ENCODE results near the gene GPR176. TPM values are rescaled to one million over a fixed set of nuclear protein-coding genes. Genes with fewer than 3 reads are reported as not detected.

Gene GPR176
- polyA plus RNA-seq, 1 of the 3 experiments (the other 2 are of a cell fraction), result 21.9 TPM

DNA sequence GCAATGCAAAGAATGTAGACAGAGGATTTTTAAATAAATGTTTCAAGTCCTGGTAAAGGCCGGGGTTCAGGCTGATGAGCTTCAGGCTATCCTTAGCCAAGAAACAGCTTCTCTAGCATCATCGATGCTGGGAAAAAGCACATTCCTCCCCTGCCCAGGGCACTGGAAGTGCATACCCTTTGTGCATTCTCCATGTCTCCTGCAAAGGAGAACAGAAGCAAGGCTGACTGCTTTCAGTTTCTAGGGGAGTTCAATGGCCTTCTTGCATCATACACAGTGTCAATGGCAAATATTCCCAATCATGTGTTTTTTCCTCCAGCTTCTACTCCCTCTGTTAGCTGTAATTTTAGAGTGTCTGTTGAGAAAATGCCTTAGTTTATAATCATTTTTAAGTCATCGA lies 59.9 kb downstream of the GPR176 start:
- Histone ChIP-seq H2AFZ (ENCODE audit: low read depth) (no peak overlapping the region), H3K36me3 (replicated peaks in 1 of 2; ENCODE audit: control insufficient read depth in 1 of 2, insufficient read depth in 2 of 2, low read length in 1 of 2) (peaks cover 0 to 11% of the 10 kb centered on the region in 2 experiments), H3K4me3 (ENCODE audit: low read depth in 2 of 2, low read length in 1 of 2) (no peak overlapping the region), H3F3A (replicated peaks; ENCODE audit: insufficient read depth) (peaks cover 10% of the 10 kb centered on the region), H3K4me1 (ENCODE audit: control insufficient read depth in 1 of 2, insufficient read depth in 2 of 2, low read depth in 1 of 2, low read length in 1 of 2) (no peaks in the 10 kb centered on the region), H3K4me2 (peak overlapping the region; percentile 16; the same call in 1 of the 2 replicates), H3K9me3 (no peaks in the 10 kb centered on the region), H3K27ac (ENCODE audit: low read depth in 2 of 2, low read length in 1 of 2) (no peak overlapping the region), H3K79me2 (ENCODE audit: insufficient read depth) (peaks cover 94% of the 10 kb centered on the region), H3K9ac (no peak overlapping the region), H4K20me1 (ENCODE audit: insufficient read depth) (peaks cover 3% of the 10 kb centered on the region; the same call in 1 of the 2 replicates), H3K9me2 (no peaks in the 10 kb centered on the region), H3K27me3 (ENCODE audit: insufficient read depth) (no peaks in the 10 kb centered on the region)
- ChIA-PET POLR2A (no interaction called here), CTCF (interaction anchor here (1.8 kb wide), 1 partner anchor 15 kb away, joined by 4 read pairs; no protein-coding TSS in a partner anchor)
- 79% methylated on average over 3 of the region's 3 CpGs for WGBS (ENCODE audit: low lambda C conversion rate)
- TF ChIP-seq GATA2 (CRISPR knock-in tag; IDR thresholded peaks at IDR 0.05) (no peak), CHD2 (IDR thresholded peaks at IDR 0.05; ENCODE audit: low read length, partially characterized antibody) (no peak), TEAD4 (IDR thresholded peaks at IDR 0.05; ENCODE audit: borderline replicate concordance, insufficient read depth) (no peak), MEF2A (IDR thresholded peaks at IDR 0.05; ENCODE audit: borderline replicate concordance, low read depth) (no peak), FOXM1 (IDR thresholded peaks at IDR 0.05; ENCODE audit: low read depth) (no peak)
- TF ChIP-seq, protein P1, sequence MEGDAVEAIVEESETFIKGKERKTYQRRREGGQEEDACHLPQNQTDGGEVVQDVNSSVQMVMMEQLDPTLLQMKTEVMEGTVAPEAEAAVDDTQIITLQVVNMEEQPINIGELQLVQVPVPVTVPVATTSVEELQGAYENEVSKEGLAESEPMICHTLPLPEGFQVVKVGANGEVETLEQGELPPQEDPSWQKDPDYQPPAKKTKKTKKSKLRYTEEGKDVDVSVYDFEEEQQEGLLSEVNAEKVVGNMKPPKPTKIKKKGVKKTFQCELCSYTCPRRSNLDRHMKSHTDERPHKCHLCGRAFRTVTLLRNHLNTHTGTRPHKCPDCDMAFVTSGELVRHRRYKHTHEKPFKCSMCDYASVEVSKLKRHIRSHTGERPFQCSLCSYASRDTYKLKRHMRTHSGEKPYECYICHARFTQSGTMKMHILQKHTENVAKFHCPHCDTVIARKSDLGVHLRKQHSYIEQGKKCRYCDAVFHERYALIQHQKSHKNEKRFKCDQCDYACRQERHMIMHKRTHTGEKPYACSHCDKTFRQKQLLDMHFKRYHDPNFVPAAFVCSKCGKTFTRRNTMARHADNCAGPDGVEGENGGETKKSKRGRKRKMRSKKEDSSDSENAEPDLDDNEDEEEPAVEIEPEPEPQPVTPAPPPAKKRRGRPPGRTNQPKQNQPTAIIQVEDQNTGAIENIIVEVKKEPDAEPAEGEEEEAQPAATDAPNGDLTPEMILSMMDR (IDR thresholded peaks at IDR 0.05), result no peak
- TF ChIP-seq, protein P2, sequence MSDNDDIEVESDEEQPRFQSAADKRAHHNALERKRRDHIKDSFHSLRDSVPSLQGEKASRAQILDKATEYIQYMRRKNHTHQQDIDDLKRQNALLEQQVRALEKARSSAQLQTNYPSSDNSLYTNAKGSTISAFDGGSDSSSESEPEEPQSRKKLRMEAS (IDR thresholded peaks at IDR 0.05; ENCODE audit: low read depth), result no peak
- no peak for DNase-seq

DNA sequence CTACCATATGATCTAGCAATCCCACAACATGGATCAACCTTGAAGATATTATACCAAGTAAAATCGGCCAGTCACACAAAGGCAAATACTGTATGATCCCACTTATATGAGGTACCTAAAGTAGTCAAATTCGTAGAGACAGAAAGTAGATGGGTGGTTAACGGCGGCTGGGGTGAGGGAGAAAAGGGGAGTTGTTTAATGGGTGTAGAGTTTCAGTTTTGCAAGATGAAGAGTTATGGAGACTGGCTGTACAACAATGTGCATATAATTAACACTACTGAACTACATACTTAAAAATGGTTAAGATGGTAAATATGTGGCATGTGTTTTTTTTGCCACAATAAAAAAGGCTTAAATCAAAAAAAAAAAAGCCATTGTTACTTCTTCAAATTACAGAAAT lies 60.4 kb downstream of the GPR176 start:
- peaks cover 94% of the 10 kb centered on the region for H3K79me2 ChIP-seq (ENCODE audit: insufficient read depth)
- H3K4me1 ChIP-seq (ENCODE audit: control insufficient read depth in 1 of 2, insufficient read depth in 2 of 2, low read depth in 1 of 2, low read length in 1 of 2), result no peaks in the 10 kb centered on the region
- peaks cover 6% of the 10 kb centered on the region for H3F3A ChIP-seq (replicated peaks; ENCODE audit: insufficient read depth)
- CTCF ChIA-PET, result interaction anchor here (0.6 to 1.8 kb wide), 2 partner anchors 16 to 468 kb away, joined by 3 to 4 read pairs; no protein-coding TSS in a partner anchor
- H3K4me3 ChIP-seq (ENCODE audit: low read depth in 2 of 2, low read length in 1 of 2), result no peak overlapping the region
- WGBS (ENCODE audit: low lambda C conversion rate), result 97% methylated on average over 4 of the region's 4 CpGs
- no peaks in the 10 kb centered on the region for H3K9me2 ChIP-seq
- H3K4me2 ChIP-seq, result no peak overlapping the region
- no peak for TF ChIP-seq MXI1 (IDR thresholded peaks at IDR 0.05; ENCODE audit: low read depth, low read length)
- no peak for TF ChIP-seq EZH2phosphoT487 (IDR thresholded peaks at IDR 0.05; ENCODE audit: borderline replicate concordance, low read depth)
- no peak for TF ChIP-seq TAF1 (IDR thresholded peaks at IDR 0.05; ENCODE audit: borderline replicate concordance, low read depth, low read length)
- no peak for TF ChIP-seq JUND (IDR thresholded peaks at IDR 0.05)
- no peak for TF ChIP-seq ELF1 (IDR thresholded peaks at IDR 0.05)
- TF ChIP-seq, protein P3, sequence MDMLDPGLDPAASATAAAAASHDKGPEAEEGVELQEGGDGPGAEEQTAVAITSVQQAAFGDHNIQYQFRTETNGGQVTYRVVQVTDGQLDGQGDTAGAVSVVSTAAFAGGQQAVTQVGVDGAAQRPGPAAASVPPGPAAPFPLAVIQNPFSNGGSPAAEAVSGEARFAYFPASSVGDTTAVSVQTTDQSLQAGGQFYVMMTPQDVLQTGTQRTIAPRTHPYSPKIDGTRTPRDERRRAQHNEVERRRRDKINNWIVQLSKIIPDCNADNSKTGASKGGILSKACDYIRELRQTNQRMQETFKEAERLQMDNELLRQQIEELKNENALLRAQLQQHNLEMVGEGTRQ (IDR thresholded peaks at IDR 0.05; ENCODE audit: borderline replicate concordance, low read depth, low read length), result no peak
- TF ChIP-seq NRF1 (IDR thresholded peaks at IDR 0.05; ENCODE audit: low read depth, low read length), result no peak
- no peak for TF ChIP-seq RFX5 (IDR thresholded peaks at IDR 0.05; ENCODE audit: low read length)
- TF ChIP-seq, protein P4, sequence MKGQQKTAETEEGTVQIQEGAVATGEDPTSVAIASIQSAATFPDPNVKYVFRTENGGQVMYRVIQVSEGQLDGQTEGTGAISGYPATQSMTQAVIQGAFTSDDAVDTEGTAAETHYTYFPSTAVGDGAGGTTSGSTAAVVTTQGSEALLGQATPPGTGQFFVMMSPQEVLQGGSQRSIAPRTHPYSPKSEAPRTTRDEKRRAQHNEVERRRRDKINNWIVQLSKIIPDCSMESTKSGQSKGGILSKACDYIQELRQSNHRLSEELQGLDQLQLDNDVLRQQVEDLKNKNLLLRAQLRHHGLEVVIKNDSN (IDR thresholded peaks at IDR 0.05; ENCODE audit: borderline replicate concordance, low read depth), result no peak
- no peak for TF ChIP-seq NFIC (IDR thresholded peaks at IDR 0.05; ENCODE audit: borderline replicate concordance)
- no peak for TF ChIP-seq SIN3A (IDR thresholded peaks at IDR 0.05; ENCODE audit: borderline replicate concordance, low read depth, low read length)
- TF ChIP-seq SMC3 (IDR thresholded peaks at IDR 0.05; ENCODE audit: low read depth, low read length), result no peak
- TF ChIP-seq GABPA (IDR thresholded peaks at IDR 0.05; ENCODE audit: low read depth), result no peak
- TF ChIP-seq FOXM1 (IDR thresholded peaks at IDR 0.05; ENCODE audit: low read depth), result no peak
- TF ChIP-seq FOSL2 (IDR thresholded peaks at IDR 0.05; ENCODE audit: borderline replicate concordance, low read depth), result no peak
- no peak for TF ChIP-seq YY1 (IDR thresholded peaks at IDR 0.05; ENCODE audit: low read depth)
- TF ChIP-seq, protein P5, sequence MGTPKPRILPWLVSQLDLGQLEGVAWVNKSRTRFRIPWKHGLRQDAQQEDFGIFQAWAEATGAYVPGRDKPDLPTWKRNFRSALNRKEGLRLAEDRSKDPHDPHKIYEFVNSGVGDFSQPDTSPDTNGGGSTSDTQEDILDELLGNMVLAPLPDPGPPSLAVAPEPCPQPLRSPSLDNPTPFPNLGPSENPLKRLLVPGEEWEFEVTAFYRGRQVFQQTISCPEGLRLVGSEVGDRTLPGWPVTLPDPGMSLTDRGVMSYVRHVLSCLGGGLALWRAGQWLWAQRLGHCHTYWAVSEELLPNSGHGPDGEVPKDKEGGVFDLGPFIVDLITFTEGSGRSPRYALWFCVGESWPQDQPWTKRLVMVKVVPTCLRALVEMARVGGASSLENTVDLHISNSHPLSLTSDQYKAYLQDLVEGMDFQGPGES (IDR thresholded peaks at IDR 0.05; ENCODE audit: low read depth, low read length), result no peak
- no peak for TF ChIP-seq GATA2 (CRISPR knock-in tag; IDR thresholded peaks at IDR 0.05)
- H3K27ac ChIP-seq (ENCODE audit: low read depth in 2 of 2, low read length in 1 of 2), result no peak overlapping the region
- peaks cover 3% of the 10 kb centered on the region; the same call in 1 of the 2 replicates for H4K20me1 ChIP-seq (ENCODE audit: insufficient read depth)
- no peak overlapping the region for H3K9ac ChIP-seq
- H2AFZ ChIP-seq (ENCODE audit: low read depth), result no peak overlapping the region
- DNase-seq, result no peak
- no peaks in the 10 kb centered on the region for H3K27me3 ChIP-seq (ENCODE audit: insufficient read depth)
- H3K36me3 ChIP-seq (replicated peaks in 1 of 2; ENCODE audit: control insufficient read depth in 1 of 2, insufficient read depth in 2 of 2, low read length in 1 of 2), result peaks cover 0 to 11% of the 10 kb centered on the region in 2 experiments
- no peaks in the 10 kb centered on the region for H3K9me3 ChIP-seq
- POLR2A ChIA-PET, result no interaction called here

All from SK-N-SH (cell line).